HepG2 (cell line): ENCODE measurements around the gene EGFR. TPM values are rescaled to one million over a fixed set of nuclear protein-coding genes. Genes with fewer than 3 reads are reported as not detected.
A peak's percentile ranks its signal among the peaks of the same experiment; 100 is the strongest.

Experiments used
- ATAC-seq: fragments of 200-7000 bp; cut with Tn5 transposase; 3 replicates; pipeline ENCODE4 v1.9.1; 2020; ENCODE audit warnings: mild to moderate bottlenecking, moderate library complexity
- BruUV-seq: library from RNA; stranded (reverse); fragments of 400-500 nt; replicated peaks from 2 replicates; lab custom pipeline; 2021; lab: Mats Ljungman, UMichigan
- CTCF ChIA-PET: fragments of 300-600 bp; formaldehyde crosslinking; extraction: SDS; loops from one replicate; lab custom pipeline; 2021; ENCODE audit warnings: low total read pairs, inconsistent platforms, low intra/inter-chr PET ratio; lab: Yijun Ruan, JAX
- POLR2A ChIA-PET: fragments of 350-600 bp; sonication (Branson Sonifier 250); formaldehyde crosslinking; loops from one replicate; lab custom pipeline; 2020; ENCODE audit warnings: antibody characterized with exemption, inconsistent platforms; lab: Yijun Ruan, JAX
- DNase-seq: peaks from one replicate; pipeline ENCODE4 v3.0.0-alpha.2; 2015; ENCODE audit warnings: low spot score
- FAIRE-seq: peaks from 3 replicates; lab custom pipeline; 2011; peaks lifted over from hg19 to GRCh38; lab: Jason Lieb, UNC
- H2AFZ ChIP-seq: one replicate; pipeline ENCODE4 v1.6.1; 2011; ENCODE audit warnings: low read length, inconsistent platforms
- H3K27ac ChIP-seq: fragments of 300-600 bp; 3 replicates; pipeline ENCODE4 v1.8.0; 2011; ENCODE audit warnings: mixed run types, mild to moderate bottlenecking, mixed read lengths, low read length, inconsistent platforms; ENCODE audit not compliant: insufficient read depth; ENCODE audit errors: extremely low read length
- H3K27me3 ChIP-seq, 2 experiments: fragments of 200-600 bp in 1 of 2; 2 replicates in 1 of 2; 3 replicates in 1 of 2; pipeline versions ENCODE4 v1.6.0 to v1.8.0; 2011; ENCODE audit warnings: low read length in 2 of 2, mild to moderate bottlenecking in 2 of 2, moderate library complexity in 2 of 2, inconsistent platforms in 1 of 2; ENCODE audit not compliant: insufficient read depth in 2 of 2, control insufficient read depth in 1 of 2
- H3K36me3 ChIP-seq, 2 experiments: fragments of 200-600 bp in 1 of 2; replicated peaks in 1 of 2; 2 replicates in 1 of 2; 3 replicates in 1 of 2; pipeline versions ENCODE4 v1.5.1 to v1.8.0; 2011; ENCODE audit warnings: low read length in 2 of 2, inconsistent platforms in 1 of 2; ENCODE audit not compliant: insufficient read depth in 2 of 2, control insufficient read depth in 1 of 2
- H3K4me1 ChIP-seq: 2 replicates; pipeline ENCODE4 v1.5.1; 2012; ENCODE audit warnings: low read length, inconsistent platforms; ENCODE audit not compliant: insufficient read depth
- H3K4me2 ChIP-seq: 2 replicates; pipeline ENCODE4 v1.6.0; 2011; ENCODE audit warnings: low read depth, low read length, inconsistent platforms
- H3K4me3 ChIP-seq, 3 experiments: fragments of 200-600 bp in 1 of 3; sonication (generic), shearing (Covaris generic) in 1 of 3; replicated peaks in 1 of 3; 2 replicates each; pipeline ENCODE4 v1.5.1; 2011 to 2016; ENCODE audit warnings: low read length in 3 of 3, inconsistent platforms in 2 of 3, low read depth in 2 of 3, mild to moderate bottlenecking in 2 of 3, control low read depth in 1 of 3, mixed read lengths in 1 of 3; ENCODE audit not compliant: insufficient read depth in 1 of 3
- H3K79me2 ChIP-seq: one replicate; pipeline ENCODE4 v1.6.1; 2011; ENCODE audit warnings: low read length, inconsistent platforms; ENCODE audit not compliant: insufficient read depth
- H3K9ac ChIP-seq: 2 replicates; pipeline ENCODE4 v1.6.0; 2011; ENCODE audit warnings: mild to moderate bottlenecking, low read depth, low read length, inconsistent platforms; ENCODE audit not compliant: insufficient read depth
- H3K9me3 ChIP-seq: 2 replicates; pipeline ENCODE4 v1.5.1; 2012; ENCODE audit warnings: mild to moderate bottlenecking, low read length
- H4K20me1 ChIP-seq: 2 replicates; pipeline ENCODE4 v1.6.0; 2011; ENCODE audit warnings: inconsistent platforms, mild to moderate bottlenecking, low read length, moderate library complexity; ENCODE audit not compliant: insufficient read depth
- ARID4A ChIP-seq: sonication (generic); formaldehyde crosslinking; IDR thresholded peaks from 2 replicates; pipeline ENCODE4 v1.5.0; 2020; ENCODE audit warnings: mild to moderate bottlenecking, missing genetic modification reagents, borderline replicate concordance
- ARNT2 ChIP-seq: sonication (generic); formaldehyde crosslinking; IDR thresholded peaks from 2 replicates; pipeline ENCODE4 v1.8.0; 2022; ENCODE audit warnings: mild to moderate bottlenecking, low read depth, missing genetic modification reagents, moderate library complexity
- BATF2 ChIP-seq: sonication (generic); formaldehyde crosslinking; IDR thresholded peaks from 2 replicates; pipeline ENCODE4 v1.8.0; 2022; ENCODE audit warnings: mild to moderate bottlenecking, missing genetic modification reagents, moderate library complexity
- BRF2 ChIP-seq: sonication (generic); formaldehyde crosslinking; IDR thresholded peaks from 2 replicates; pipeline ENCODE4 v1.8.1; 2022; ENCODE audit warnings: mild to moderate bottlenecking, missing genetic modification reagents
- E2F1 ChIP-seq: sonication (generic); formaldehyde crosslinking; IDR thresholded peaks from 2 replicates; pipeline ENCODE4 v1.5.0; 2020; ENCODE audit warnings: missing genetic modification reagents
- GRHL1 ChIP-seq: sonication (generic); formaldehyde crosslinking; conservative IDR thresholded peaks from 2 replicates; pipeline ENCODE4 v1.8.0; 2022; ENCODE audit warnings: missing genetic modification reagents
- JDP2 ChIP-seq: sonication (generic); formaldehyde crosslinking; IDR thresholded peaks from 2 replicates; pipeline ENCODE4 v1.8.1; 2022; ENCODE audit warnings: missing genetic modification reagents, borderline replicate concordance
- KLF15 ChIP-seq: sonication (generic); formaldehyde crosslinking; IDR thresholded peaks from 2 replicates; pipeline ENCODE4 v1.8.1; 2023; ENCODE audit warnings: borderline replicate concordance, mild to moderate bottlenecking, inconsistent platforms, missing genetic modification reagents, mixed read lengths
- KMT2B ChIP-seq: IDR thresholded peaks from 2 replicates; pipeline ENCODE4 v1.6.1; 2016; ENCODE audit warnings: missing genetic modification reagents, missing compliant biosample characterization
- MED8 ChIP-seq: sonication (generic); formaldehyde crosslinking; IDR thresholded peaks from 2 replicates; pipeline ENCODE4 v1.8.1; 2023; ENCODE audit warnings: mild to moderate bottlenecking, missing genetic modification reagents; ENCODE audit not compliant: insufficient replicate concordance
- ZC3H13 ChIP-seq: sonication (generic); formaldehyde crosslinking; IDR thresholded peaks from 2 replicates; pipeline ENCODE4 v1.8.1; 2023; ENCODE audit warnings: mild to moderate bottlenecking, missing genetic modification reagents, moderate library complexity
- ZFP82 ChIP-seq: sonication (generic); formaldehyde crosslinking; IDR thresholded peaks from 2 replicates; pipeline ENCODE4 v1.5.1; 2020; ENCODE audit warnings: mild to moderate bottlenecking, missing genetic modification reagents, borderline replicate concordance
- ZFX ChIP-seq: sonication (generic); formaldehyde crosslinking; IDR thresholded peaks from 2 replicates; pipeline ENCODE4 v1.4.0; 2020; ENCODE audit warnings: mild to moderate bottlenecking, low read depth, missing genetic modification reagents, moderate library complexity
- WGBS: methylation state at CpG from one replicate; pipeline ENCODE4 v1.1.6; 2017; ENCODE audit warnings: low lambda C conversion rate; 5-methylcytosine and 5-hydroxymethylcytosine counted together
- in situ Hi-C: cut with HindIII; loops from 2 replicates; pipeline ENCODE4 v1.10.0; 2017; ENCODE audit warnings: low pct_unique_long_range_greater_than_20kb; ENCODE audit not compliant: extremely low pct_ligation_motif_present
- intact Hi-C: fragments of 100-400 bp; cut with micrococcal nuclease; formaldehyde crosslinking; loops from one replicate; pipeline ENCODE4 v1.10.0; 2022; ENCODE audit not compliant: unreplicated experiment
- polyA plus RNA-seq, 8 experiments: library from polyadenylated mRNA; depleted of rRNA in 3 of 8; stranded (reverse) in 7 of 8; unstranded in 1 of 8; fragments of >200 nt; fragmentation: Illumina TruSeq in 4 of 8; extraction: Trizol in 4 of 8; gene quantifications; 2 replicates each; pipeline versions ENCODE4 v1.2.1 to v1.2.3, GENCODE V29; 2011 to 2016; ENCODE audit warnings: low read depth in 4 of 8, missing spikeins in 1 of 8, mixed read lengths in 1 of 8; ENCODE audit not compliant: insufficient read depth in 1 of 8
- total RNA-seq, 5 experiments: library from RNA; depleted of rRNA; stranded (reverse); fragments of >200 nt; fragmentation: Illumina TruSeq; extraction: Trizol; gene quantifications; 2 replicates each; pipeline ENCODE4 v1.2.3, GENCODE V29; 2016; ENCODE audit warnings: low read depth in 1 of 5

The EGFR gene
- total and polyA plus RNA-seq, 2 of the 13 experiments (the other 11 are each of a cell fraction or from before 2014, with no cell fraction given), result 7.0 to 10.0 TPM

GRCh38 chr7:55234408-55234807 is 215.6 kb downstream of the EGFR start (continued):
- TF ChIP-seq ZFP82 (CRISPR knock-in tag) (no peak), ZFX (no peak)

GRCh38 chr7:55235115-55235514 is 216.3 kb downstream of the EGFR start:
- FAIRE-seq (no peak), ATAC-seq (peak; percentile 68), DNase-seq (no peak)
- CTCF ChIA-PET, result no interaction called here
- no peak overlapping the region for H3K9ac ChIP-seq
- H3K9me3 ChIP-seq, result no peaks in the 10 kb centered on the region
- H4K20me1 ChIP-seq, result no peaks in the 10 kb centered on the region
- POLR2A ChIA-PET, result no interaction called here
- peaks cover 3 to 53% of the 10 kb centered on the region in 2 experiments for H3K27me3 ChIP-seq
- H3K4me3 ChIP-seq, result no peak overlapping the region
- in situ Hi-C loops, result no loop called here
- no peak overlapping the region for H3K27ac ChIP-seq
- H2AFZ ChIP-seq, result no peak overlapping the region
- intact Hi-C loops, result no loop called here
- BruUV-seq, result no TSS peak
- no peak overlapping the region for H3K4me2 ChIP-seq
- H3K4me1 ChIP-seq, result no peaks in the 10 kb centered on the region
- 29% methylated on average over 9 of the region's 14 CpGs for WGBS
- H3K36me3 ChIP-seq, result no peaks in the 10 kb centered on the region
- H3K79me2 ChIP-seq, result no peaks in the 10 kb centered on the region
- TF ChIP-seq KMT2B (CRISPR knock-in tag) (no peak), MED8 (no peak), BRF2 (no peak), JDP2 (no peak), KLF15 (CRISPR knock-in tag) (no peak), ARID4A (no peak), GRHL1 (CRISPR knock-in tag) (no peak), BATF2 (CRISPR knock-in tag) (no peak), ZC3H13 (CRISPR knock-in tag) (no peak), ARNT2 (CRISPR knock-in tag) (no peak), E2F1 (CRISPR knock-in tag) (no peak)
